GM12874 (cell line): ENCODE results near the gene CHMP1B.

ENCODE experiments used
- CTCF ChIP-seq: IDR thresholded peaks from 2 replicates; pipeline ENCODE4 v1.5.1; 2011; ENCODE audit warnings: low read depth, mild to moderate bottlenecking, control low read depth, low read length, moderate library complexity; ENCODE audit not compliant: insufficient read depth

Gene CHMP1B

GRCh38 chr18:11810379-11810778, 40.8 kb upstream of the CHMP1B start:
- no peak for TF ChIP-seq CTCF

- no peak for TF ChIP-seq CTCF
Measured at GRCh38 chr18:11811009-11811408, 40.2 kb upstream of the CHMP1B start.

GRCh38 chr18:11817229-11817628, 34.0 kb upstream of the CHMP1B start:
- TF ChIP-seq CTCF: no peak

DNA sequence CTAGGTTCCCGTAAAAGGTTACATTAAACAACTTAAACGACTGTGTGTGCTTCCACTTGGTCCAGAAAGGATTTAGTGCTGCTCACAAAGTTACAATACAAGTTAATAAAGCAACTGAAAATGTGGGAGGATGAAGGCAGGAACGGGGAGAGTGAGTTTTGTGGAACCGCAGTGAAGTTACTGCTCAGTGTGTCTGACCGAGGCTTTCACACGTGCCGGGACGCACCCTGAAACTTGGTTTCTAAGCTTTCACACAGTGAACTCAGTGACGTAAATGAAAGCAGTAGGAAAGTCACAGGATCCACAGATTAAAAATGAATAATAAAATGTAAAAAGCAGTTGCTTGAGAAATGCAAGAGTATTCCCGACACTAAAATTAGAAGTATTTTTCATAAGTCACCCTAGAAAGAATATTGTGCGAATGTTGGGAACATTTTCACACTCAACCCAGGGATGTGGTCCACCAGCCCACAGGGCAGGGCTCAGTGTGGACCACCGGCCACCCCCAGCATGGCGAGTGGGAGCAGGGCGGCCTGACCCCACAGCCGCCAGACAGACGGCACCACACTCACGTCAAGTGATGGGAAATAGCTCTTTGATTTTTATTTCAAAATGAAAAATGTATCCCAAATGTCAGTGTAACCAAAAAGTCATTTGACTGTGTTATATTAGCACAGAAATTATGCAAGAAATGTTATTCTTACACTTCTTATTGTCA, 32.6 kb upstream of the CHMP1B start:
- TF ChIP-seq CTCF: no peak

- TF ChIP-seq CTCF: no peak
Measured at GRCh38 chr18:11819938-11820337, 31.3 kb upstream of the CHMP1B start.

- no peak for TF ChIP-seq CTCF
Measured at GRCh38 chr18:11820697-11821096, 30.5 kb upstream of the CHMP1B start.

DNA sequence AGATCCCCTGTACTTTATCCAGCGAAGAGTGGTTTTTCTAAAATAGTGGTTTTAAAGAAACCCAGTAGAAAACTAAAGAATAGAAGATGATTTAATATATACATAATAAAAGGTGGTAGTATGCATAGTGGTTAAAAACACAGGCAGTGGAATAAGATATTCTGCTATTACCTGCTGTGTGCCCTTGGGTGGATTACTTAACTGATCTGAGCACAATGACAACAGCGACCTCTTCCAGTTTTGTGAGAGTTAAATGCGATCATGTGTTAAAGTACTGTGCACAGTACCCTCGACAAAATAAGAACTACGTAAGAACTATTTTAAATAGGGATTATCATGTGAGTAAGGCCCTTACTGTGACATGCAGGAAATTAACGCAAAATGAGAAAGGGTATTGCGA, 30.0 kb upstream of the CHMP1B start:
- no peak for TF ChIP-seq CTCF
